ENCODE data around the gene DNASE1L1.

DNASE1L1 gene

DNA sequence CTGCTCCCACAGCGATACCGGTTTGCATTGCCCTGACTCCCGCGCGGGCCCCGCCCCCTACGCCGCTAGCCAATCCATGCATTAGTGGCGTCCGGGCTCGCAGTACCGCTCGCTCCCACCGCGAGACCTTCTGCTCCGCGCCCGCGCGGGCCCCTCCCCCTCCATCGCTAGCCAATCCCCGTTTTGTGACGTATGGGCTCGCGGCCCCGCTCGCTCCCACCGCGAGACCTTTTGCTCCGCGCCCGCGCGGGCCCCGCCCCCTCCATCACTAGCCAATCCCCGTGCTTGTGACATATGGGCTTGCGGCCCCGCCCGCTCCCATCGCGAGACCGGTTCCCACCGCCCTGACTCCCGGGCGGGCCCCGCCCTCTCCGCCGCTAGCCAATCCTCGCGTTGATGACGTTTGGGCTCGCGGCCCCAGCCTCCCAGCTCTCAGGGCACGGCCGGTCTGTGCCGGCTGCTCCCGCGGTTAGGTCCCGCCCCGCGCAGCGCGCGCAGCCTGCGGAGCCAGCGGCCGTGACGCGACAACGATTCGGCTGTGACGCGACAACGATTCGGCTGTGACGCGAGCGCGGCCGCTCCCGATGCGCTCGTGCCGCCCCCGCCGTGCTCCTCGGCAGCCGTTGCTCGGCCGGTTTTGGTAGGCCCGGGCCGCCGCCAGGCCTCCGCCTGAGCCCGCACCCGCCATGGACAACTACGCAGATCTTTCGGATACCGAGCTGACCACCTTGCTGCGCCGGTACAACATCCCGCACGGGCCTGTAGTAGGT lies 30.1 kb downstream of the DNASE1L1 start, which contains the start of gene EMD:
Gene EMD (plus strand): TSS at position 497 of the 770 bp plus-strand sequence. CDS start 190 bp downstream, at position 687.
- Histone ChIP-seq H2AFZ (ENCODE audit: low read depth, low read length) (no peak within 1 kb of the TSS), H3K4me3 (ENCODE audit: low read length) (peak within 1 kb of the TSS; percentile 67), H3K27me3 (ENCODE audit: insufficient read depth, low read length) (no peaks in the 10 kb centered on the region), H3K9me3 (ENCODE audit: low read length) (no peaks in the 10 kb centered on the region), H3K4me1 (ENCODE audit: insufficient read depth, low read length) (peaks cover 19% of the 10 kb centered on the region), H3K36me3 (ENCODE audit: insufficient read depth, low read length) (peaks cover 3% of the 10 kb centered on the region)

DNA sequence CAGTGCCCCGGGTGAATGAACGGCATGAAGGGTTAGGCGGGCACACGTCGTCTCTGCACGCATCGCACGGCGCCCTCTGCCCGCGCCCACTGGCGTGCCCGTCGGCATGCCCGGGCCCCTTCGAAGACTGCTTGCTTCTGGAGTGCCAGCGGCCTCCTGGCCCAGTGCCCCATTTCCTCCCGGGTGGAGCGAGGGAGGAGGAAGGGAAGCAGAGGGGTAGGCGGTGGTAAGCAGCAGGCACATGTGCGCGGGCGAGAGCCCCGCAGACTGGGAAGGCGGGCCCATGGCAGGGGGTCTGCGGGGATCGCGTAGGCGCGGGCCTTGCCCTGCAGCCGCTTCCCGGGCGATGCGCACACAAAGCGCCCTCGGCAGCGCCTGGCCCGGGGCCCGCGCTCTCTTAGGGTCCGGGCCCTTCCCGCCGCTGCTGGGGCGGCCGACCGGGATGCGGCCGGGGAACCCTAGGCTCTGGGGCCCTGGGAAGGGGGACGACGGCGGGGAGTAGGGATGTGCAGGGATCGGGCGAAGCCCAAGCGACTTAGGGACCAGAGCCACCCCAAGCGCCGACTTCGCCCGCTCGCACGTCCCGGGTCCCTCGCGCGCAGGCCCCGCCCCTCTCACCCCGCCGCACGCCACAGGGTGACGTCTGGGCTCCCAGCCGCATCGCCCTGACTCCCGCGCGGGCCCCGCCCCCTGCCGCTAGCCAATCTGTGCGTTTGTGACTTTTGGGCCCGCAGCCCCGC lies 30.8 kb downstream of the DNASE1L1 start:
- H3K4me1 ChIP-seq (ENCODE audit: insufficient read depth, low read length), result peaks cover 19% of the 10 kb centered on the region
- no peak overlapping the region for H2AFZ ChIP-seq (ENCODE audit: low read depth, low read length)
- peaks cover 3% of the 10 kb centered on the region for H3K36me3 ChIP-seq (ENCODE audit: insufficient read depth, low read length)
- H3K9me3 ChIP-seq (ENCODE audit: low read length), result no peaks in the 10 kb centered on the region
- peak overlapping the region; percentile 57 for H3K4me3 ChIP-seq (ENCODE audit: low read length)
- no peaks in the 10 kb centered on the region for H3K27me3 ChIP-seq (ENCODE audit: insufficient read depth, low read length)

DNA sequence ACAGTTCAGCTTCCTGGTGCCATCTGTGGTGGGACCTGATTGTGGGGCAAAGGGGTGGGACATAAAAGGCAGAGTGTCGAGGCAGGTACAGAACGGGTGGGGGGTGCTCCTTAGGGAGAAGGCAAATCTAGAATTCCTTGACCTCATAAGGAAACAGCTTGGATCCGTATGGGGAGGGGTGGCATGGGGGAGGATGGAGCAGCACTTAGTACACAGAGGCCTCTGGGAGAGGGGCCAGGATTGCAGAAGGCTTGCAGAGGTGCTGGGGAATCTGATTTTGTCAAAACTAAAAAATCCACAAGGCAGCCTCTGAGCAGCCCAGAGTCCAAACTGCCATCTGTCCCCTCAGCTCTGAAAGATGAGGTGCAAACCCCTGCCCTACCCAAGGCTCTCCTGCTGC lies 32.3 kb downstream of the DNASE1L1 start:
- no peak overlapping the region for H2AFZ ChIP-seq (ENCODE audit: low read depth, low read length)
- no peaks in the 10 kb centered on the region for H3K27me3 ChIP-seq (ENCODE audit: insufficient read depth, low read length)
- no peaks in the 10 kb centered on the region for H3K9me3 ChIP-seq (ENCODE audit: low read length)
- no peak overlapping the region for H3K4me3 ChIP-seq (ENCODE audit: low read length)
- peaks cover 22% of the 10 kb centered on the region for H3K4me1 ChIP-seq (ENCODE audit: insufficient read depth, low read length)
- H3K36me3 ChIP-seq (ENCODE audit: insufficient read depth, low read length), result peaks cover 3% of the 10 kb centered on the region

DNA sequence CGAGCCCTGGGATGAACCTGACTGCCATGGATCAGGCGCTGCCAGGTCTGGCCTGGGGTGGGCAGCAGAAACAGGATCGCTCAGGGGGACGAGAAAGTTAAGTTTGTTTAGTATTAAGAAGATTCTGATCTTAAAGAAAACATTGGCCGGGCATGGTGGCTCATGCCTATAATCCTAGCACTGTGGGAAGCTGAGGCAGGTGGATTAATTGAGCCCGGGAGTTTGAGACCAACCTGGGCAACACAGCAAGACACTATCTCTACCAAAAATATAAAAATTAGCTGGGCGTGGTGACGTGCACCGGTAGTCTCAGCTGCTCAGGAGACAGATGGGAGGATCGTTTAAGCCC lies 33.9 kb downstream of the DNASE1L1 start:
- Histone ChIP-seq H3K27me3 (ENCODE audit: insufficient read depth, low read length) (no peaks in the 10 kb centered on the region), H3K4me3 (ENCODE audit: low read length) (no peak overlapping the region), H3K36me3 (ENCODE audit: insufficient read depth, low read length) (no peaks in the 10 kb centered on the region), H3K4me1 (ENCODE audit: insufficient read depth, low read length) (peaks cover 9% of the 10 kb centered on the region), H2AFZ (ENCODE audit: low read depth, low read length) (no peak overlapping the region), H3K9me3 (ENCODE audit: low read length) (no peaks in the 10 kb centered on the region)

DNA sequence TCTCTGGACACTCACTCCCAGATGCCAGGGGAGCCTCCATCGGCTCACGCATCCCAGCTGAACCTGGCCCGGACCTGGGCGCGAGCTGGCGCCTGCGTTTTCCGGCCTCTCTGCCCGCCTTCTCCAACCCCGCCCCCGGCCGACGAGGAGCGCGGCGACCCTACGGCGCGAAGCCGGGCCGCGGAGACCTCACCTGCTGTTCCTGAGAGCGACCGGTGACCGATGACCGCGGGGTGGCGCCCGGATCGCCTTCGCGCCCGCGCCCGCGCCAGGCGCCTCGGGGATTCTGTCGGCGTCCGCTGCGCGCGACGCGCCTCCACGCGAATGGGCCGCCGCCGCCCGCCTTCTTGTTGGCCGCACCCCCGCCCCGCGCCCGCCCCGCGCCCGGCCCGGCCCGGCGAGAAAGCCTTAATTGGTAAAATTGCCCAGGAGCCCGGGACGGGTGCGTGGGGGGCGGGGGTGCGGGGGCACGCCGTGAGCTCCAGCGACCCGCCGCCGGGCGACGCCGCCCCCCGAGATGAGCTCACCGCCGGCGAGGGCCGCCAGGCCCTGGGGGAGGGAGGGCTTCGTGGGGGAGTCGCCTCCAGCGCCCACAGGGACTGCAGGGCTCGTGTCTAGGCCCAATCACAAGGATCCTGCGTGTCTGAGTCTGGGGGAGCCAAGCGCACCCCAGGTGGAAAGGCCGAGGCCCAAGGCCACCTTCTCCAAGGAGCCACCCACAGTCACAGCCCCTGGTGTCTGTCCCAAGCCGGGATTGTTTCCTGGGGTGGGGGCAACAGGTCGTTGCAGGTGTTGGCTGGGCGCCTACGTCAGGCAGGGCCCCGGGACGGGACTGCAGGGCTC lies 34.5 kb downstream of the DNASE1L1 start, which contains the start of gene FLNA:
Gene FLNA (minus strand): TSS at position 322 of the 843 bp plus-strand sequence. CDS start 3,389 bp downstream, outside the sequence.
- no peak within 1 kb of the TSS for H2AFZ ChIP-seq (ENCODE audit: low read depth, low read length)
- H3K4me3 ChIP-seq (ENCODE audit: low read length), result peak within 1 kb of the TSS; percentile 20
- no peaks in the 10 kb centered on the region for H3K27me3 ChIP-seq (ENCODE audit: insufficient read depth, low read length)
- H3K36me3 ChIP-seq (ENCODE audit: insufficient read depth, low read length), result no peaks in the 10 kb centered on the region
- no peaks in the 10 kb centered on the region for H3K9me3 ChIP-seq (ENCODE audit: low read length)
- H3K4me1 ChIP-seq (ENCODE audit: insufficient read depth, low read length), result peaks cover 6% of the 10 kb centered on the region

DNA sequence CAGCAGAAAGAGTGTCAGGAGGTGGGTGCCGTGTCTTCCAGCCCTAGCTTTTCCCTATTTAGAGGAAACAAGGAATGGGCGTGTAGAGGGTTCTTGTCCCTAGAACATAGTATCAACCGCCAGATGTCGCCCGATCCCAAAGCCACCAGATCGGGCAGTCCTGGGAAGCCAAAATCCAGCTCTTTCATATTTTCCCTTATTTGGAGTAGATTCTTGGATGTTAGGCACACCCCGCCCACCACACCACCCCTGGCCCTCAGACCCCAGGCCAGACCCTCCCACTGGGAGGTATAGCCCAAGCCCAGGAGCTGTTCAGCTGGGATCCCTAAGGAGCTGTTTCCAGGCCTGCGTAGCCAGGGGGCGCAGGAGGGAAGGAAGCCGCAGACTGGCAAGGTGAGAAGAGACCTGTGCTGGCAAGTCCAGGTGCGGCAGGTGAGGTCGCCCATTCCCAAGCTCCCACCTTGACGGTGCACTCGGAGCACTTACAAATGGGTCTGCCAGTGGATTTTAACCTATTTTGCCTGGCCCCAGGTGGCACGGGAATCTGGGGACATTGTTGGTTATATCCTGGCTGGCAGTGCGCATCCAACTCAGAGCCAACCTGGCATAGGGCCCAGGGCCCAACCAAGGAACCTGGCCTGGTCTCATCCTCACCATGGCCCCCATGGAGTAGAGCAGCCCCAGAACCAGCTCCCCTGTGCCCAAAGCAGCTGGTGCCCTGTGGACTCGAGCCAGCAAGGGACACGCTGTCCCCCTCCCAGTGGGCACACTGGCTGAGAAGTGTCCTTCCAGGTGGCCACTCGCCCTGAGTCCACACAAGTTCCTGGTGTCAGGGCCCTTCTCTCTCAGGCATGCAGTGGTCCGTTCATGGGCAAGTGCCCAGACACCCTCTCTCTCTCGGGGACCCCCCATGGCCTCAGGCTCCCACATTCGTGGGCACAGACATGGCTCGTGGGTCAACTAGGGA lies 35.4 kb downstream of the DNASE1L1 start:
- peak overlapping the region; percentile 20 for H3K4me3 ChIP-seq (ENCODE audit: low read length)
- H3K36me3 ChIP-seq (ENCODE audit: insufficient read depth, low read length), result peaks cover 4% of the 10 kb centered on the region
- H3K9me3 ChIP-seq (ENCODE audit: low read length), result no peaks in the 10 kb centered on the region
- H3K4me1 ChIP-seq (ENCODE audit: insufficient read depth, low read length), result peaks cover 8% of the 10 kb centered on the region
- H3K27me3 ChIP-seq (ENCODE audit: insufficient read depth, low read length), result no peaks in the 10 kb centered on the region
- no peak overlapping the region for H2AFZ ChIP-seq (ENCODE audit: low read depth, low read length)

DNA sequence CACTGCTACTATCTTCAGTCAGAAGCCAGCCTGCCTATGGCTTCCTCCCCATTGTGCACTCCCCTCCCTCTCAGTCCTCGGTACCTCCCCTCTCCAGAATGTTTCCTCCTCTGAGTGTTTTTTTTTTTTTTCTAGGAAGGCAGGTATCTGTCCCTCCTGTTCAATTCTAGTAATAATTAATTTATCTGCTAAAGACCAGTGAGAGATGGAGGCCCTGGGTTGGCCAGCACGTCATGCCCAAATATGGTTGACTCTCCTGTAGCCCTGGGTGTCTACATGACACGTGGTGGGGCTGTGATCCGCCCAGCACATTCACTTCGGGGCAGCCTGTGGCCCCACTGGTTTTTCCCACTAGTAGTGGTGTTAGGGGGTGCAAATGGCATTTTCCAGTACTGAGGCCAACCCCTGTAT lies 36.4 kb downstream of the DNASE1L1 start:
- no peaks in the 10 kb centered on the region for H3K27me3 ChIP-seq (ENCODE audit: insufficient read depth, low read length)
- peaks cover 9% of the 10 kb centered on the region for H3K4me1 ChIP-seq (ENCODE audit: insufficient read depth, low read length)
- no peak overlapping the region for H2AFZ ChIP-seq (ENCODE audit: low read depth, low read length)
- H3K4me3 ChIP-seq (ENCODE audit: low read length), result no peak overlapping the region
- H3K36me3 ChIP-seq (ENCODE audit: insufficient read depth, low read length), result peaks cover 12% of the 10 kb centered on the region
- no peaks in the 10 kb centered on the region for H3K9me3 ChIP-seq (ENCODE audit: low read length)

DNA sequence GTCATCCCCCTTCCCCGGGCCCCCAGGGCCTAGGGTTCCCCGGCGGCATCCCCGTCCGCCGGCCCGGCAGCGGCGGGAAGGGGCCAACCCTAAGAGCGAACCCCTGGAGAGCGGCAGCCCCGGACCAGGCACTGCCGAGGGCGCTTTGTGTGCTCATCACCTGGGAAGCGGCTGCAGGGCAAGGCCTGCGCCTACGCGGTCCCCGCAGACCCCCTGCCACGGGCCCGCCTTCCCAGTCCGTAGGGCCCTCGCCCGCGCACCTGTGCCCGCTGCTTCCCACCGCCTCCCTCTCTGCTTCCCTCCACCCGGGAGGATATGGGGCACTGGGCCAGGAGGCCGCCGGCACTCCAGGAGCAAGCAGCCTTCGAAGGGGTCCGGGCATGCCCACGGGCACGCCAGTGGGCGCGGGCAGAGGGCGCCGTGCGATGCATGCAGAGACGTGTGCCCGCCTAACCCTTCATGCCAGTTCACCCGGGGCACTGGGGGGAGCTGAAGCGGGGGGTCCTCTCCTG lies 37.2 kb downstream of the DNASE1L1 start:
- Histone ChIP-seq H3K36me3 (ENCODE audit: insufficient read depth, low read length) (peaks cover 20% of the 10 kb centered on the region), H3K4me1 (ENCODE audit: insufficient read depth, low read length) (peaks cover 9% of the 10 kb centered on the region), H3K9me3 (ENCODE audit: low read length) (no peaks in the 10 kb centered on the region), H2AFZ (ENCODE audit: low read depth, low read length) (no peak overlapping the region), H3K4me3 (ENCODE audit: low read length) (peak overlapping the region; percentile 41), H3K27me3 (ENCODE audit: insufficient read depth, low read length) (no peaks in the 10 kb centered on the region)

DNA sequence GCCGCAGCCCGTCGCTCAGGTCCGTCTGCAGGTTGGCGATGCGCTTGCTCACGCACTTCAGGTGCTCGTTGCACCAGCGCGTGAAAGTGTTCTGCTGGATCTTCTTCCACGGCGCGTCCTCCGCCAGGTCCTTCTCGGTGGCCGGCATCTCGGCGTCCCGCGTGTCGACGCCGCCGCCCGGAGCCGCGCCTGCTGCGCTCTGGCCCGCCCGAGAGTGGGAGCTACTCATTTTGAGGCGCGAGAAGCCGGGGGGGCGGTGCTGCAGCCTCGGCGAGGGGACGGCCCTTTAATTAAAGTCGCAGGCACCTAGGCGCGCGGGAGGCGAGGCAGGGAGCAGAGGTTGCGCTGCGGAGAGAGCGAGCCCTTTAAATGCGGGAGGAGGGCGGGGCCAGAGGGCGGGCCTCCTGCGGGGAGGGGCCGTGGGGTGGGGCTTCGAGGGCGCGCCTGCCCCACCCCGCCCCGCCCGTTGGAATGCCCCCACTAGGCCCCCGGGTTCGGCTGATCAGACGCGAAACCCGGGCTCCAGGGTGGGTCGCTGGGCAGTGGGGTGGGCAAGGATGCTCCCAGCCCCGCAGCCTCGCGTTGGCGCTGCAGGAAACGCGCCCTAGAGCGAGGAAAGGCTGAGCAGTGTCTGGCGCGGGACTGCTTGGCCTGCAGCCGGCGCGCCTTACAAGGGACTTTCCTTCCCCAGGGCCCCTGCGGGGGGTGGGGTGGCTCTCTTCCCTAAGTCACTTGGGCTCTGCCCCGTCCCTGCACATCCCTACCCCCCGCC lies 37.9 kb downstream of the DNASE1L1 start:
- Histone ChIP-seq H3K27me3 (ENCODE audit: insufficient read depth, low read length) (no peaks in the 10 kb centered on the region), H3K9me3 (ENCODE audit: low read length) (no peaks in the 10 kb centered on the region), H3K4me3 (ENCODE audit: low read length) (peak overlapping the region; percentile 100), H3K36me3 (ENCODE audit: insufficient read depth, low read length) (peaks cover 26% of the 10 kb centered on the region), H2AFZ (ENCODE audit: low read depth, low read length) (no peak overlapping the region), H3K4me1 (ENCODE audit: insufficient read depth, low read length) (peaks cover 9% of the 10 kb centered on the region)

DNA sequence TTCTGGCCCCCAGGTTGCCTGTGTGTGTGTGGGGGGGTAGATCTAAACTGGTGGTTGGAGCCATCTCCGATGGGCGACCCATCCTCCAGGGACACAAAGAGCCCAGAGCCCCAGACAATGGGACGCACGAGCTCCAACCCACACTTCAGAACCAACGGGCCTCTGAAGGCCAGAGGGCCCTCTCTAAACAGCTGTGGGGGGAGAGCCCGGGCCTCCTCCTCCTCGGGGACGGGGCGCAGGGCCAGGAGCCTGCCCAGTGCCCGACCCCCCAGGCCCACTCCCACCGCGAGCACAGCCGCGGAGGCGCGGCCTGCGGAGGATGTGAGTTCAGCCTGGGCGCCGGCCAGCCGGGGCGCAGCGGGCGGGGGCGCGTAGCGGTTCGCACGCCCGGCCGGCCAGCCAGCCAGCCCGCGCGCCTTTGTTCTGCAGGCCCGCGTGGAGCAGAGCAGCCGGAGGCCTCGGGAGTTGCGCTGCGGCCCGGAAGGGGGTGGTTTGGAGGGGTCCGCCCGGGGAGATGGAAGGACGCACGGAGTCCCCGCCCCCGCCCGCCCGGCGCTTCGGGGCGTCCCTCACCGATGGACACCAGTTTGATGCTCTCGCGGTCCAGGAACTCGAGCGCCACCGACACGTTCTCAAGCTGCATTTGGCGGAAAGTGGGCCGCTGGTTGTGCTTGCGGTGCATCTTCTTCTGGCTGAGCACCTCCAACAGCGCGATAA lies 38.6 kb downstream of the DNASE1L1 start:
- peaks cover 9% of the 10 kb centered on the region for H3K4me1 ChIP-seq (ENCODE audit: insufficient read depth, low read length)

More for the DNA sequence above, 38.6 kb downstream of the DNASE1L1 start:
- no peaks in the 10 kb centered on the region for H3K9me3 ChIP-seq (ENCODE audit: low read length)
- no peak overlapping the region for H2AFZ ChIP-seq (ENCODE audit: low read depth, low read length)
- no peaks in the 10 kb centered on the region for H3K27me3 ChIP-seq (ENCODE audit: insufficient read depth, low read length)
- peaks cover 30% of the 10 kb centered on the region for H3K36me3 ChIP-seq (ENCODE audit: insufficient read depth, low read length)
- peak overlapping the region; percentile 100 for H3K4me3 ChIP-seq (ENCODE audit: low read length)
